K562 (cell line): Measurements from ENCODE around the gene RPS27. TPM values are rescaled to one million over a fixed set of nuclear protein-coding genes. Genes with fewer than 3 reads are reported as not detected.

Experiments used
- DDX20 ChIP-seq: fragments of 450-650 bp; IDR thresholded peaks from 2 replicates; pipeline ENCODE4 v1.6.1; 2016; ENCODE audit warnings: missing genetic modification characterization, low read depth, mild to moderate bottlenecking, missing compliant biosample characterization, moderate library complexity
- DNMT1 ChIP-seq: fragments of 450-650 bp; IDR thresholded peaks from 2 replicates; pipeline ENCODE4 v1.6.1; 2016; ENCODE audit warnings: antibody characterized with exemption, mild to moderate bottlenecking
- DPF2 ChIP-seq: fragments of 450-650 bp; IDR thresholded peaks from 2 replicates; pipeline ENCODE4 v1.6.1; 2016
- E2F1 ChIP-seq: sonication (generic); formaldehyde crosslinking; IDR thresholded peaks from 2 replicates; pipeline ENCODE4 v1.8.1; 2023; ENCODE audit warnings: mild to moderate bottlenecking, missing genetic modification reagents, moderate library complexity
- ELF1 ChIP-seq: fragments of 200-800 bp; sonication (Bioruptor generic); IDR thresholded peaks from 2 replicates; pipeline ENCODE4 v1.6.1; 2016; ENCODE audit warnings: missing genetic modification characterization, missing compliant biosample characterization
- ERF ChIP-seq: fragments of 450-650 bp; formaldehyde crosslinking; IDR thresholded peaks from 2 replicates; pipeline ENCODE4 v1.4.0; 2020; ENCODE audit warnings: mild to moderate bottlenecking, mixed read lengths
- EWSR1 ChIP-seq: fragments of 450-650 bp; IDR thresholded peaks from 2 replicates; pipeline ENCODE4 v1.6.1; 2018; ENCODE audit warnings: borderline replicate concordance, mild to moderate bottlenecking, low read depth, moderate library complexity; ENCODE audit not compliant: partially characterized antibody
- GTF2E2 ChIP-seq: fragments of 200-800 bp; sonication (Bioruptor generic); IDR thresholded peaks from 2 replicates; pipeline ENCODE4 v1.6.1; 2016; ENCODE audit warnings: missing genetic modification characterization, missing compliant biosample characterization
- MCM2 ChIP-seq: fragments of 450-650 bp; IDR thresholded peaks from 2 replicates; pipeline ENCODE4 v1.6.1; 2017; ENCODE audit warnings: low read depth, mild to moderate bottlenecking
- NR2C1 ChIP-seq, 2 experiments: fragments of 450-650 bp; IDR thresholded peaks; 2 replicates each; pipeline ENCODE4 v1.6.1; 2017; ENCODE audit warnings: mild to moderate bottlenecking in 2 of 2, antibody characterized with exemption in 1 of 2, inconsistent platforms in 1 of 2, missing compliant biosample characterization in 1 of 2, missing genetic modification characterization in 1 of 2
- PURB ChIP-seq: sonication (generic); formaldehyde crosslinking; IDR thresholded peaks from 2 replicates; pipeline ENCODE4 v1.9.0; 2021; ENCODE audit warnings: low read depth, mild to moderate bottlenecking, missing genetic modification reagents
- SOX6 ChIP-seq: fragments of 450-650 bp; IDR thresholded peaks from 2 replicates; pipeline ENCODE4 v1.6.1; 2014; ENCODE audit warnings: mild to moderate bottlenecking
- SP2 ChIP-seq: IDR thresholded peaks from 2 replicates; pipeline ENCODE4 v1.6.1; 2011; ENCODE audit warnings: mild to moderate bottlenecking, low read depth, low read length, moderate library complexity; ENCODE audit not compliant: poor library complexity, severe bottlenecking; ENCODE audit errors: extremely low read depth
- SRF ChIP-seq, 2 experiments: fragments of 250-450, 450-650 bp in 1 of 2; sonication (Bioruptor Pico) in 1 of 2; sonication (generic) in 1 of 2; formaldehyde crosslinking; IDR thresholded peaks; 2 replicates each; pipeline versions ENCODE4 v1.5.0 to v1.5.1; 2020 to 2022; ENCODE audit warnings: mild to moderate bottlenecking in 1 of 2, missing genetic modification reagents in 1 of 2
- SUPT5H ChIP-seq: fragments of 450-650 bp; IDR thresholded peaks from 2 replicates; pipeline ENCODE4 v1.6.1; 2016
- TAF7 ChIP-seq: fragments of 450-650 bp; IDR thresholded peaks from 2 replicates; pipeline ENCODE4 v1.6.1; 2016; ENCODE audit warnings: missing genetic modification characterization, missing compliant biosample characterization
- TEAD2 ChIP-seq: fragments of 450-650 bp; IDR thresholded peaks from 2 replicates; pipeline ENCODE4 v1.6.1; 2016; ENCODE audit warnings: missing genetic modification characterization, control low read depth, missing compliant biosample characterization
- ZFX ChIP-seq: sonication (generic); formaldehyde crosslinking; IDR thresholded peaks from 2 replicates; pipeline ENCODE4 v1.8.0; 2022; ENCODE audit warnings: mild to moderate bottlenecking, missing genetic modification reagents, moderate library complexity
- ZNF184 ChIP-seq: sonication (generic); formaldehyde crosslinking; IDR thresholded peaks from 2 replicates; pipeline ENCODE4 v1.5.0; 2020; ENCODE audit warnings: missing genetic modification reagents
- ZNF707 ChIP-seq: fragments of 250-450 bp; sonication (Bioruptor Pico); conservative IDR thresholded peaks from 2 replicates; pipeline ENCODE4 v1.8.0; 2022; ENCODE audit warnings: inconsistent platforms, mild to moderate bottlenecking, moderate library complexity
- polyA plus RNA-seq, 8 experiments: library from polyadenylated mRNA; depleted of rRNA in 4 of 8; stranded (reverse) in 5 of 8; unstranded in 3 of 8; fragments of >200 nt; fragmentation: Nextera tagmentation in 2 of 8; fragmentation: Illumina TruSeq in 1 of 8; extraction: Ambion mirVana in 2 of 8; extraction: Trizol in 1 of 8; gene quantifications; 2 replicates each; pipeline versions ENCODE4 v1.2.1 to v1.2.3, GENCODE V29; 2011 to 2014; ENCODE audit warnings: inconsistent platforms in 1 of 8, missing spikeins in 1 of 8
- total RNA-seq, 7 experiments: library from RNA; depleted of rRNA in 6 of 7; stranded (reverse); fragments of >200 nt in 6 of 7; fragmentation: Illumina TruSeq in 2 of 7; extraction: Trizol in 2 of 7; gene quantifications; 2 replicates each; pipeline versions ENCODE4 v1.2.1 to v1.2.3, GENCODE V29; 2011 to 2021; ENCODE audit warnings: low replicate concordance in 1 of 7
- TF ChIP-seq, protein P1 (sequence below): IDR thresholded peaks from 2 replicates; pipeline ENCODE4 v1.6.1; 2011; ENCODE audit warnings: borderline replicate concordance, low read depth, mild to moderate bottlenecking, moderate library complexity, low read length; ENCODE audit not compliant: insufficient read depth, poor library complexity, severe bottlenecking
- TF ChIP-seq, protein P2 (sequence below): fragments of 200-800 bp; sonication (Bioruptor generic); IDR thresholded peaks from 2 replicates; pipeline ENCODE4 v1.6.1; 2017; ENCODE audit warnings: missing genetic modification characterization, missing compliant biosample characterization
- TF ChIP-seq, protein P3 (sequence below): fragments of 450-650 bp; IDR thresholded peaks from 2 replicates; pipeline ENCODE4 v1.6.1; 2018; ENCODE audit warnings: mild to moderate bottlenecking, low read depth; ENCODE audit not compliant: partially characterized antibody

RPS27 gene
- total and polyA plus RNA-seq, 9 of the 15 experiments (the other 6 are each of a cell fraction or from before 2014, with no cell fraction given): 2,091 to 9,377 (median 6,706) TPM

- TF ChIP-seq, protein P1, sequence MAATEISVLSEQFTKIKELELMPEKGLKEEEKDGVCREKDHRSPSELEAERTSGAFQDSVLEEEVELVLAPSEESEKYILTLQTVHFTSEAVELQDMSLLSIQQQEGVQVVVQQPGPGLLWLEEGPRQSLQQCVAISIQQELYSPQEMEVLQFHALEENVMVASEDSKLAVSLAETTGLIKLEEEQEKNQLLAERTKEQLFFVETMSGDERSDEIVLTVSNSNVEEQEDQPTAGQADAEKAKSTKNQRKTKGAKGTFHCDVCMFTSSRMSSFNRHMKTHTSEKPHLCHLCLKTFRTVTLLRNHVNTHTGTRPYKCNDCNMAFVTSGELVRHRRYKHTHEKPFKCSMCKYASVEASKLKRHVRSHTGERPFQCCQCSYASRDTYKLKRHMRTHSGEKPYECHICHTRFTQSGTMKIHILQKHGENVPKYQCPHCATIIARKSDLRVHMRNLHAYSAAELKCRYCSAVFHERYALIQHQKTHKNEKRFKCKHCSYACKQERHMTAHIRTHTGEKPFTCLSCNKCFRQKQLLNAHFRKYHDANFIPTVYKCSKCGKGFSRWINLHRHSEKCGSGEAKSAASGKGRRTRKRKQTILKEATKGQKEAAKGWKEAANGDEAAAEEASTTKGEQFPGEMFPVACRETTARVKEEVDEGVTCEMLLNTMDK: peak; percentile 98
- TF ChIP-seq SP2: peak; percentile 72
- TF ChIP-seq ZNF707 (CRISPR knock-in tag): no peak
- no peak for TF ChIP-seq TEAD2
- no peak for TF ChIP-seq E2F1
- no peak for TF ChIP-seq SRF (CRISPR knock-in tag; IDR thresholded peaks at IDR 0.05)
- TF ChIP-seq NR2C1 (IDR thresholded peaks at IDR 0.05): peak; percentile 74
- peak; percentile 74 for TF ChIP-seq NR2C1 (tag; IDR thresholded peaks at IDR 0.05)
- no peak for TF ChIP-seq ERF (CRISPR knock-in tag)
- TF ChIP-seq DDX20 (tag): no peak
- TF ChIP-seq PURB (CRISPR knock-in tag): no peak
- TF ChIP-seq SUPT5H: 0 out of 2 replicates have a peak, but pooled peaks have one; percentile 39
- 0 out of 2 replicates have a peak, but pooled peaks have one; percentile 32 for TF ChIP-seq DPF2
- no peak for TF ChIP-seq EWSR1
- TF ChIP-seq GTF2E2 (tag): no peak
- no peak for TF ChIP-seq MCM2
- TF ChIP-seq ZNF184: no peak
- TF ChIP-seq DNMT1: no peak
- TF ChIP-seq, protein P2, sequence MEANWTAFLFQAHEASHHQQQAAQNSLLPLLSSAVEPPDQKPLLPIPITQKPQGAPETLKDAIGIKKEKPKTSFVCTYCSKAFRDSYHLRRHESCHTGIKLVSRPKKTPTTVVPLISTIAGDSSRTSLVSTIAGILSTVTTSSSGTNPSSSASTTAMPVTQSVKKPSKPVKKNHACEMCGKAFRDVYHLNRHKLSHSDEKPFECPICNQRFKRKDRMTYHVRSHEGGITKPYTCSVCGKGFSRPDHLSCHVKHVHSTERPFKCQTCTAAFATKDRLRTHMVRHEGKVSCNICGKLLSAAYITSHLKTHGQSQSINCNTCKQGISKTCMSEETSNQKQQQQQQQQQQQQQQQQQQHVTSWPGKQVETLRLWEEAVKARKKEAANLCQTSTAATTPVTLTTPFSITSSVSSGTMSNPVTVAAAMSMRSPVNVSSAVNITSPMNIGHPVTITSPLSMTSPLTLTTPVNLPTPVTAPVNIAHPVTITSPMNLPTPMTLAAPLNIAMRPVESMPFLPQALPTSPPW (CRISPR knock-in tag): peak; percentile 92
- TF ChIP-seq, protein P3, sequence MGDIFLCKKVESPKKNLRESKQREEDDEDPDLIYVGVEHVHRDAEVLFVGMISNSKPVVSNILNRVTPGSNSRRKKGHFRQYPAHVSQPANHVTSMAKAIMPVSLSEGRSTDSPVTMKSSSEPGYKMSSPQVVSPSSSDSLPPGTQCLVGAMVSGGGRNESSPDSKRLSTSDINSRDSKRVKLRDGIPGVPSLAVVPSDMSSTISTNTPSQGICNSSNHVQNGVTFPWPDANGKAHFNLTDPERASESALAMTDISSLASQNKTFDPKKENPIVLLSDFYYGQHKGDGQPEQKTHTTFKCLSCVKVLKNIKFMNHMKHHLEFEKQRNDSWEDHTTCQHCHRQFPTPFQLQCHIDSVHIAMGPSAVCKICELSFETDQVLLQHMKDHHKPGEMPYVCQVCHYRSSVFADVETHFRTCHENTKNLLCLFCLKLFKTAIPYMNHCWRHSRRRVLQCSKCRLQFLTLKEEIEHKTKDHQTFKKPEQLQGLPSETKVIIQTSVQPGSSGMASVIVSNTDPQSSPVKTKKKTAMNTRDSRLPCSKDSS: no peak
- TF ChIP-seq TAF7 (tag): no peak
- TF ChIP-seq SOX6: 0 out of 2 replicates have a peak, but pooled peaks have one; percentile 31
- no peak for TF ChIP-seq ELF1 (tag)
- TF ChIP-seq ZFX (CRISPR knock-in tag): no peak
Observed at GRCh38 chr1:153946622-153947241, 43.8 kb upstream of the RPS27 start, which contains the start of gene DENND4B (continued).
